H1 (cell line): ENCODE data around the gene KCNJ10. TPM values are rescaled to one million over a fixed set of nuclear protein-coding genes. Genes with fewer than 3 reads are reported as not detected.

Experiments
- CTCF ChIA-PET: fragments of 300-600 bp; sonication (Branson Sonifier 250); formaldehyde crosslinking; loops from one replicate; lab custom pipeline; 2021; ENCODE audit not compliant: partially characterized antibody; lab: Charles Lee
- POLR2A ChIA-PET: fragments of 300-600 bp; sonication (Branson Sonifier 250); formaldehyde crosslinking; loops from one replicate; lab custom pipeline; 2021; ENCODE audit warnings: inconsistent platforms; ENCODE audit not compliant: partially characterized antibody; lab: Charles Lee
- DNase-seq, 2 experiments: peaks; one replicate each; pipeline versions ENCODE4 v3.0.0 to v3.0.0-alpha.2; 2010 to 2022; ENCODE audit warnings: low spot score in 2 of 2, low read depth in 1 of 2, mixed read lengths in 1 of 2
- FAIRE-seq: peaks from 2 replicates; lab custom pipeline; 2011; peaks lifted over from hg19 to GRCh38; lab: Jason Lieb, UNC
- H2AFZ ChIP-seq: 2 replicates; pipeline ENCODE4 v1.8.1; 2012; ENCODE audit warnings: low read length, inconsistent platforms
- H2AK5ac ChIP-seq: 2 replicates; pipeline ENCODE4 v1.6.1; 2013; ENCODE audit warnings: low read depth, low read length
- H2BK120ac ChIP-seq: replicated peaks from 2 replicates; pipeline ENCODE3; 2013; ENCODE audit warnings: low read depth, low read length, inconsistent platforms
- H2BK12ac ChIP-seq: 2 replicates; pipeline ENCODE4 v1.6.1; 2013; ENCODE audit warnings: low read depth, low read length
- H2BK15ac ChIP-seq: 2 replicates; pipeline ENCODE4 v1.6.1; 2013; ENCODE audit warnings: low read length
- H2BK20ac ChIP-seq: 2 replicates; pipeline ENCODE4 v1.6.1; 2013; ENCODE audit warnings: low read length
- H2BK5ac ChIP-seq: 2 replicates; pipeline ENCODE4 v1.6.1; 2013; ENCODE audit warnings: low read depth, low read length
- H3K14ac ChIP-seq: 2 replicates; pipeline ENCODE4 v1.6.1; 2013; ENCODE audit warnings: inconsistent platforms; ENCODE audit not compliant: insufficient read length
- H3K18ac ChIP-seq: 2 replicates; pipeline ENCODE4 v1.6.1; 2013; ENCODE audit warnings: low read length; ENCODE audit errors: extremely low read depth
- H3K23ac ChIP-seq: 2 replicates; pipeline ENCODE4 v1.6.1; 2013; ENCODE audit warnings: inconsistent platforms; ENCODE audit not compliant: insufficient read length
- H3K23me2 ChIP-seq: 2 replicates; pipeline ENCODE4 v1.6.1; 2013; ENCODE audit warnings: low read depth, low read length
- H3K27ac ChIP-seq: 2 replicates; pipeline ENCODE4 v1.6.1; 2011; ENCODE audit warnings: low read depth, low read length, inconsistent platforms
- H3K27me3 ChIP-seq, 4 experiments: replicated peaks in 1 of 4; 1 replicate in 1 of 4; 2 replicates in 3 of 4; pipeline versions ENCODE4 v1.6.1 to v1.8.1; 2011 to 2013; ENCODE audit warnings: low read length in 3 of 4, mild to moderate bottlenecking in 3 of 4, inconsistent platforms in 2 of 4, mixed read lengths in 2 of 4, moderate library complexity in 1 of 4; ENCODE audit not compliant: control insufficient read depth in 3 of 4, insufficient read depth in 3 of 4; ENCODE audit errors: extremely low read depth in 1 of 4
- H3K36me3 ChIP-seq, 4 experiments: 2 replicates each; pipeline versions ENCODE4 v1.6.1 to v1.8.1; 2011 to 2013; ENCODE audit warnings: mild to moderate bottlenecking in 4 of 4, low read length in 3 of 4, moderate library complexity in 2 of 4, control low read depth in 1 of 4, inconsistent platforms in 1 of 4; ENCODE audit not compliant: insufficient read depth in 4 of 4, control insufficient read depth in 2 of 4
- H3K4ac ChIP-seq: replicated peaks from 2 replicates; pipeline ENCODE3; 2013; ENCODE audit warnings: low read length, low read depth, mixed read lengths, inconsistent platforms; ENCODE audit not compliant: insufficient read length
- H3K4me1 ChIP-seq, 4 experiments: replicated peaks in 1 of 4; 1 replicate in 1 of 4; 2 replicates in 3 of 4; pipeline versions ENCODE4 v1.6.1 to v1.8.1; 2011 to 2013; ENCODE audit warnings: low read length in 3 of 4, inconsistent platforms in 2 of 4, mixed read lengths in 1 of 4; ENCODE audit not compliant: insufficient read depth in 4 of 4, control insufficient read depth in 3 of 4
- H3K4me2 ChIP-seq, 2 experiments: 2 replicates each; pipeline versions ENCODE4 v1.6.1 to v1.8.1; 2011 to 2013; ENCODE audit warnings: low read depth in 2 of 2, low read length in 2 of 2, control low read depth in 1 of 2, inconsistent platforms in 1 of 2, mild to moderate bottlenecking in 1 of 2; ENCODE audit not compliant: insufficient read depth in 1 of 2
- H3K4me3 ChIP-seq, 4 experiments: fragments of 200-600, 300-600 bp in 1 of 4; sonication (generic), shearing (Covaris generic), sonication (Bioruptor Twin) in 1 of 4; 2 replicates each; pipeline versions ENCODE4 v1.5.1 to v1.8.1; 2011 to 2016; ENCODE audit warnings: low read length in 4 of 4, low read depth in 3 of 4, control low read depth in 2 of 4, inconsistent platforms in 2 of 4, mild to moderate bottlenecking in 2 of 4, mixed read lengths in 1 of 4, moderate library complexity in 1 of 4; ENCODE audit not compliant: insufficient read depth in 2 of 4; ENCODE audit errors: extremely low read depth in 1 of 4
- H3K56ac ChIP-seq: replicated peaks from 2 replicates; pipeline ENCODE3; 2013; ENCODE audit warnings: low read depth, mild to moderate bottlenecking, mixed read lengths, low read length, inconsistent platforms; ENCODE audit not compliant: insufficient read length
- H3K79me1 ChIP-seq: 2 replicates; pipeline ENCODE4 v1.6.1; 2013; ENCODE audit warnings: low read depth, low read length, control low read depth
- H3K79me2 ChIP-seq, 2 experiments: 2 replicates each; pipeline versions ENCODE4 v1.6.1 to v1.8.1; 2012 to 2013; ENCODE audit warnings: low read length in 2 of 2, mild to moderate bottlenecking in 2 of 2, inconsistent platforms in 1 of 2; ENCODE audit not compliant: insufficient read depth in 2 of 2, control insufficient read depth in 1 of 2
- H3K9ac ChIP-seq, 4 experiments: replicated peaks in 1 of 4; 1 replicate in 1 of 4; 2 replicates in 3 of 4; pipeline versions ENCODE4 v1.6.1 to v1.8.1; 2011 to 2013; ENCODE audit warnings: low read depth in 3 of 4, low read length in 3 of 4, control low read depth in 2 of 4, mild to moderate bottlenecking in 2 of 4, moderate library complexity in 2 of 4, inconsistent platforms in 1 of 4; ENCODE audit errors: extremely low read depth in 1 of 4
- H3K9me3 ChIP-seq, 2 experiments: 2 replicates each; pipeline versions ENCODE4 v1.6.1 to v1.8.1; 2012 to 2013; ENCODE audit warnings: mild to moderate bottlenecking in 2 of 2, moderate library complexity in 2 of 2, control low read depth in 1 of 2, inconsistent platforms in 1 of 2, low read depth in 1 of 2, low read length in 1 of 2, mixed read lengths in 1 of 2; ENCODE audit not compliant: insufficient read depth in 2 of 2
- H4K20me1 ChIP-seq, 2 experiments: replicated peaks in 1 of 2; 2 replicates each; pipeline versions ENCODE3 to v1.8.1; 2011 to 2013; ENCODE audit warnings: inconsistent platforms in 2 of 2, low read length in 2 of 2, mild to moderate bottlenecking in 1 of 2; ENCODE audit not compliant: insufficient read depth in 2 of 2, control insufficient read depth in 1 of 2
- H4K5ac ChIP-seq: 2 replicates; pipeline ENCODE4 v1.6.1; 2013; ENCODE audit warnings: low read length, low read depth, mixed read lengths, inconsistent platforms; ENCODE audit not compliant: insufficient read length
- H4K8ac ChIP-seq: 2 replicates; pipeline ENCODE4 v1.8.0; 2013; ENCODE audit warnings: mild to moderate bottlenecking, moderate library complexity, low read length, inconsistent platforms; ENCODE audit not compliant: insufficient read depth; ENCODE audit errors: extremely low read depth
- H4K91ac ChIP-seq: replicated peaks from 2 replicates; pipeline ENCODE3; 2013; ENCODE audit warnings: low read length, mixed read lengths, inconsistent platforms; ENCODE audit not compliant: insufficient read length
- BRCA1 ChIP-seq: IDR thresholded peaks from 2 replicates; pipeline ENCODE4 v1.6.1; 2012; ENCODE audit warnings: low read depth, low read length, improper control_type of control experiment
- CBX8 ChIP-seq: fragments of 300-800, 300-1000 bp; sonication (generic); IDR thresholded peaks from 2 replicates; pipeline ENCODE4 v1.7.1; 2016; ENCODE audit warnings: low read depth, low read length, borderline replicate concordance
- CEBPB ChIP-seq: IDR thresholded peaks from 2 replicates; pipeline ENCODE4 v1.6.1; 2012; ENCODE audit warnings: low read depth, low read length
- EP300 ChIP-seq, 2 experiments: IDR thresholded peaks; 1 replicate in 1 of 2; 2 replicates in 1 of 2; pipeline ENCODE4 v1.6.1; 2011 to 2012; ENCODE audit warnings: low read depth in 2 of 2, low read length in 2 of 2, mild to moderate bottlenecking in 2 of 2, borderline replicate concordance in 1 of 2, inconsistent platforms in 1 of 2, moderate library complexity in 1 of 2
- KDM1A ChIP-seq: fragments of 200-600, 300-600 bp; sonication (generic); IDR thresholded peaks from 2 replicates; pipeline ENCODE4 v1.7.1; 2016; ENCODE audit warnings: mild to moderate bottlenecking, low read length, borderline replicate concordance
- RXRA ChIP-seq: IDR thresholded peaks from 2 replicates; pipeline ENCODE4 v1.6.1; 2011; ENCODE audit warnings: low read depth, mild to moderate bottlenecking, low read length, moderate library complexity; ENCODE audit not compliant: insufficient read depth
- SAP30 ChIP-seq: fragments of 300-600 bp; sonication (generic); IDR thresholded peaks from 2 replicates; pipeline ENCODE4 v1.7.1; 2012; ENCODE audit warnings: low read length, moderate library complexity, mild to moderate bottlenecking, inconsistent platforms; ENCODE audit not compliant: insufficient read depth, insufficient replicate concordance
- SIN3A ChIP-seq, 2 experiments: IDR thresholded peaks in 1 of 2; conservative IDR thresholded peaks in 1 of 2; 2 replicates each; pipeline ENCODE4 v1.6.1; 2011 to 2012; ENCODE audit warnings: low read length in 2 of 2, improper control_type of control experiment in 1 of 2, low read depth in 1 of 2, mild to moderate bottlenecking in 1 of 2
- SIX5 ChIP-seq: IDR thresholded peaks from 2 replicates; pipeline ENCODE4 v1.6.1; 2011; ENCODE audit warnings: mild to moderate bottlenecking, low read depth, low read length
- TAF1 ChIP-seq: IDR thresholded peaks from 2 replicates; pipeline ENCODE4 v1.6.1; 2011; ENCODE audit warnings: mild to moderate bottlenecking, low read depth, low read length
- TAF7 ChIP-seq: optimal IDR thresholded peaks from 2 replicates; pipeline ENCODE3; 2011; ENCODE audit warnings: low read depth, mild to moderate bottlenecking, inconsistent platforms, low read length, moderate library complexity, borderline replicate concordance
- TBP ChIP-seq: IDR thresholded peaks from 2 replicates; pipeline ENCODE4 v1.6.1; 2011; ENCODE audit warnings: low read depth, low read length, improper control_type of control experiment
- USF2 ChIP-seq: IDR thresholded peaks from 2 replicates; pipeline ENCODE4 v1.6.1; 2011; ENCODE audit warnings: low read length, improper control_type of control experiment
- WGBS, 2 experiments: shearing (Covaris generic) in 1 of 2; methylation state at CpG; one replicate each; pipeline versions ENCODE4 v1.1.6 to v1.1.7; 2013 to 2015; ENCODE audit warnings: low lambda C conversion rate in 2 of 2, mixed read lengths in 2 of 2, inconsistent platforms in 1 of 2, low coverage in 1 of 2, missing lambda C conversion rate in 1 of 2; ENCODE audit not compliant: insufficient replicate concordance in 2 of 2, insufficient coverage in 1 of 2, insufficient read length in 1 of 2; ENCODE audit errors: extremely low coverage in 1 of 2, missing lambda C conversion rate in 1 of 2; 5-methylcytosine and 5-hydroxymethylcytosine counted together
- polyA plus RNA-seq, 7 experiments: library from polyadenylated mRNA; depleted of rRNA in 3 of 7; stranded (reverse) in 5 of 7; unstranded in 2 of 7; fragments of >200 nt in 5 of 7; fragments of 200-250 nt in 2 of 7; gene quantifications; 1 replicate in 5 of 7; 2 replicates in 1 of 7; 4 replicates in 1 of 7; pipeline versions ENCODE4 v1.2.1 to v1.2.3, GENCODE V29; 2011 to 2013; ENCODE audit warnings: missing spikeins in 2 of 7, mixed read lengths in 2 of 7
- total RNA-seq: library from RNA; stranded (reverse); fragmentation: NEBNext Ultra II Directional; extraction: Animal tissue kit (Norgen Biotek cat#: 25700); gene quantifications from 2 replicates; pipeline ENCODE4 v1.2.1, GENCODE V29; 2021

KCNJ10 gene
- total and polyA plus RNA-seq, 2 of the 8 experiments (the other 6 are each of a cell fraction or from before 2014, with no cell fraction given), result 1.7 to 2.4 TPM

- H3K18ac ChIP-seq, result no peak overlapping the region
- H3K9ac ChIP-seq, result no peak overlapping the region
- no peak overlapping the region for H2BK5ac ChIP-seq
- no peaks in the 10 kb centered on the region for H3K79me2 ChIP-seq
- no peak overlapping the region for H2AFZ ChIP-seq
- H3K14ac ChIP-seq, result no peak overlapping the region
- no peak overlapping the region for H3K4me2 ChIP-seq
- ChIA-PET CTCF (interaction anchor here (0.5 to 13.8 kb wide), 10 partner anchors 9 to 1672 kb away, joined by 3 to 696 read pairs (median 38); partner anchors contain the start of genes IGSF9, PIGM and SLAMF9), POLR2A (no interaction called here)
- no peak overlapping the region for H2BK15ac ChIP-seq
- H3K23me2 ChIP-seq, result no peaks in the 10 kb centered on the region
- H2BK12ac ChIP-seq, result no peak overlapping the region
- H3K4ac ChIP-seq, result no peak overlapping the region
- H3K56ac ChIP-seq, result no peak overlapping the region
- H4K5ac ChIP-seq, result no peak overlapping the region
- no peak overlapping the region for H2BK20ac ChIP-seq
- H4K91ac ChIP-seq, result no peak overlapping the region
- H2BK120ac ChIP-seq, result no peak overlapping the region
- H3K23ac ChIP-seq, result no peak overlapping the region
- H4K8ac ChIP-seq, result no peak overlapping the region
- no peak overlapping the region for H2AK5ac ChIP-seq
- no peaks in the 10 kb centered on the region for H3K36me3 ChIP-seq
- H3K79me1 ChIP-seq, result no peaks in the 10 kb centered on the region
- no peaks in the 10 kb centered on the region for H4K20me1 ChIP-seq
- no peaks in the 10 kb centered on the region for H3K27me3 ChIP-seq
- DNase-seq (no peak), FAIRE-seq (no peak)
- 92% methylated on average over 2 of the region's 2 CpGs; no CpG with 5 or more reads in 1 of the 2 experiments for WGBS, 2 experiments
- no peaks in the 10 kb centered on the region for H3K9me3 ChIP-seq
- H3K4me1 ChIP-seq, result no peaks in the 10 kb centered on the region
- no peak overlapping the region for H3K4me3 ChIP-seq
- no peak overlapping the region for H3K27ac ChIP-seq
- no peak for TF ChIP-seq TBP
- no peak for TF ChIP-seq SIX5
- no peak for TF ChIP-seq USF2
- no peak for TF ChIP-seq EP300 (IDR thresholded peaks at IDR 0.05; ENCODE audit: borderline replicate concordance in 1 of 2, low read depth in 2 of 2, low read length in 2 of 2)
- TF ChIP-seq KDM1A, result no peak
- TF ChIP-seq TAF7, result no peak
- no peak for TF ChIP-seq CEBPB
- no peak for TF ChIP-seq SIN3A (conservative IDR thresholded peaks at IDR 0.05 in 1 of 2, IDR thresholded peaks at IDR 0.05 in 1 of 2; ENCODE audit: low read depth in 1 of 2, low read length in 2 of 2)
- TF ChIP-seq TAF1, result no peak
- TF ChIP-seq CBX8, result no peak
- no peak for TF ChIP-seq SAP30
- TF ChIP-seq RXRA, result no peak
- no peak for TF ChIP-seq BRCA1
Observed at GRCh38 chr1:160009801-160010200, 60.2 kb downstream of the KCNJ10 start.
